GM21619 (cell line): ENCODE data around the gene SORT1.
"Not testable (repeated sequence)": the region's sequence is repeated elsewhere in the genome, so short reads cannot be mapped to it uniquely, and the experiment has no call there.

Source experiments
- ATAC-seq: cut with Tn5 transposase; IDR thresholded peaks from one replicate; pipeline ENCODE4 v1.9.1; 2021; ENCODE audit not compliant: unreplicated experiment

SORT1 gene

GRCh38 chr1:109398343-109399225, 866 bp upstream of the SORT1 start:
- no peak for ATAC-seq

DNA sequence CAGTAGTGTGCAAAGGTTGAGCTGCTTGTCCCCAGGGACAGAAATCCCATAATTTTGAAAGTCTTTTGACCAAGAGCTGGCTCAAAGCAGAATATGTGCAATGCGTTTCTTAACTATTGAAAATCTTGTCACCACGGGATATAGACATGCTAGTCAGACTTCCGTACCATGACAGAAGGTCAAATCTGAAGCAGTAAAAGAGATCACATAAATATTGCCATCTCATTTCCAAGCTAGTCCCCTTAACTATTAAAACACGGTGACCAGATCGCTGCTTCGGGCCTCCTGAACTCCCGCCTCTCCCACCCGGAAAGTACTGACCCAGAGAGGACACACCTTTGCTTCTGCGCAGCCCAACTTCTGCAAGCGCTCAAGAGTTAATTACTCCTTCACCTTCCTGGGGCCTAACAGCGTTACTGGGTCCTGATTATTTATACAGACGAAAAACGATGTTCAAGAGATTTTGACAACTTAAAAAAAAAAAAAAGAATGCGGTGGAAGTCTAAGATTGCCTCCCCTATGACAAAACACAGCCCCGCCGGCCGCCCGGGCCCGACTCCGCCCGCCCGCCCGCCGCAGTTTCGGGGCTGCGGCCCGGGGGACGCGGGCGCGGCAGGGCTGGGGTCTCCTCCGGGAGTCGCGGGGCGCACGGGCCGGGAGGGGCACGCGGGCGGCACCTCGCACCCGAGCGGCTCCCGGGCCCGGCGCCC, 692 bp downstream of the SORT1 start:
- ATAC-seq = peak; percentile 18

- ATAC-seq = no peak
Measured at GRCh38 chr1:109396513-109396839, 1.2 kb downstream of the SORT1 start.

DNA sequence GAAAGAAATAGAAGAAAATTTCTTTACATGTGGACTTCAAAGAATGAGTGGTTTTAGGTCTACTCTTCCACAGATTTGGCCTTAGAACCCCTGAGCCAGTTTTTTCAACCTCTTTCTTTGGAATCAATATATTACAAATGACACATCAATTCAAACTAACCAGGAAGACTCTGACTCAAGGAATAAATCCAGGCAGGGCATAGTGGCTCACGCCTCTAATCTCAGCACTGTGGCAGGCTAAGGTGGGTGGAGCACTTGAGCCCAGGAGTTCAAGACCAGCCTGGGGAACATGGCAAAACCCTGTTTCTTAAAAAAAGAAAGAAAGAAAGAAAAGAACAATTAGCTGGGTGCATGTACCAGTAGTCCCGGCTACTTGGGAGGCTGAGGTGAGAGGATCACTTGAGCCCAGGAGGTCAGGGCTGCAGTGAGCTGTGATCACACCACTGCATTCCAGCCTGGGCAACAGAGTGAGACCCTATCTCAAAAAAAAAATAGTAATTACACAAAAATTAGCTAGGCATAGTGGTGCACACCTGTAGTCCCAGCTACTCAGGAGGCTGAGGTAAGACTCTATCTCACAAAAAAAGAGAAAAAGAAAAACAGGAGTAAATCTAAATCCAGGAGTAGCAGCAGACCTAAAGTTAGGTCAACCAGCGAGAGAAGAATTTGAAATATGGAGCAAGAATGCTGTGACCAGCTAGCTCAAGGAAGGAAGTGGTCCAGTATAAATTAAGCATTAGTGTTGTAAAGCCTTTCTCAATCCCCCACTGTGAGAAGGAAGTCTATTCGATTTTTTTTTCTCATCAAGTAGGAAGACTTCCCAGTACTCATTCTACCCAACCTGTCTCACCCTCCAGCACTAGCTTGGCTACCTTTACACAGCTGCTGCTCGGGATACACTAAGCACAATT, 1.9 kb downstream of the SORT1 start:
- ATAC-seq = no peak

- not testable (repeated sequence) for ATAC-seq
Measured at GRCh38 chr1:109395282-109395599, 2.5 kb downstream of the SORT1 start.

DNA sequence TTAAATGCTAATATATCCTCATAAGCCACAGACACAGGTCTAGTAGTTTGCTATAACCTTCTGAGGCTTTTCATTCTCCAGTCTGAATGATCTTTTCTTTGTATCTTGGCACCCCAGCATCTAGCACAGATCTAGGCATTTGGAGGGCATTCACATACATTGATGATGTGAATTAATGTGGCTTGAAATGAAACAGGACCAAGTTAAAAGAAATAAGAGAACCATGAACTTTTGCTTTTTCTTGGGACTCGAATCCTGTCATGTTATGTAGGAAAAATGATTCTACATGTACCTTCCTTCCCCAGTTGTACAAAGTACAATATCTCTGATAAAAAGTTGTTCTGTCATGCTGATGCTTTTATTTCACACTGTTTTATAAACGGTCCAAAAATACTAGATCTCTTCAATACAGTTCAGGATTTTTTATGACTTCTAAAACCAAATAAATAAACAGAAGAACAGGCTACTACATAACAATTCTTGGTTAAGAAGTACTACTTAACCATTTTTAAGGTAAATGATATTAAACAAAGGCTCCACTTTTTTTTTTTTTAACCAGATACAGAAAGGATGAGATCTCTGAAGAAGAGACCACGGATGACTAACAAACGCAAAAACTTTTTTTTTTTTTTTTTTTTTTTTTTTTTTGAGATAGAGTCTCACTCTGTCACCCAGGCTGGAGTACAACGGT, 3.0 kb downstream of the SORT1 start:
- no peak for ATAC-seq

DNA sequence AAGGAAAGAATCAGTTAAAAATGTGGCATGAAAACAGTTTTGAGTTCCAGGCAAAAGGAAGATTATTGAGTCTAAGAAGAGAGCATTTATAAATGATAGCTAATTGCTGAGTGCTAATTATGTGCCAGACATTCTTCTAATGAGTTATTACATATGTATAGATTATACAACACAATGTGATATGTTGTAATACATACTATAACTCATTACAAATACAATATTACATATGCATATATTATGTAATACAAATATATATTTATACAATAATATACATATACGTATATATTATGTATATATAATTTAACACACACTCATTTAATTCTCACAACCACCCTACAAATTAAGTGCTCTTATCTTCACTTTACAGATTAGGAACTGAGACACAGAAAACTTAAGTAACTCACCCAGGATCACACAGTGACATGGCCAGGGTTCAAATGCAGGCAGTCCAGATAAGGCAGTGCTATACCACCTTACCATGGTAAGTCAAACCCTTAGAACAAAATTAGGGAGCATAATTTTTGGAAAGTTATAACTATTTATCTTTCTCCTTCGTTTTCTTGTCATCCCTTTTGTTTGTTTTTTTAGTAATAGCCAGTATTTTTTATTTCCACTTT, 4.0 kb downstream of the SORT1 start:
- no peak for ATAC-seq

GRCh38 chr1:109392788-109393616, 4.7 kb downstream of the SORT1 start:
- no peak for ATAC-seq

DNA sequence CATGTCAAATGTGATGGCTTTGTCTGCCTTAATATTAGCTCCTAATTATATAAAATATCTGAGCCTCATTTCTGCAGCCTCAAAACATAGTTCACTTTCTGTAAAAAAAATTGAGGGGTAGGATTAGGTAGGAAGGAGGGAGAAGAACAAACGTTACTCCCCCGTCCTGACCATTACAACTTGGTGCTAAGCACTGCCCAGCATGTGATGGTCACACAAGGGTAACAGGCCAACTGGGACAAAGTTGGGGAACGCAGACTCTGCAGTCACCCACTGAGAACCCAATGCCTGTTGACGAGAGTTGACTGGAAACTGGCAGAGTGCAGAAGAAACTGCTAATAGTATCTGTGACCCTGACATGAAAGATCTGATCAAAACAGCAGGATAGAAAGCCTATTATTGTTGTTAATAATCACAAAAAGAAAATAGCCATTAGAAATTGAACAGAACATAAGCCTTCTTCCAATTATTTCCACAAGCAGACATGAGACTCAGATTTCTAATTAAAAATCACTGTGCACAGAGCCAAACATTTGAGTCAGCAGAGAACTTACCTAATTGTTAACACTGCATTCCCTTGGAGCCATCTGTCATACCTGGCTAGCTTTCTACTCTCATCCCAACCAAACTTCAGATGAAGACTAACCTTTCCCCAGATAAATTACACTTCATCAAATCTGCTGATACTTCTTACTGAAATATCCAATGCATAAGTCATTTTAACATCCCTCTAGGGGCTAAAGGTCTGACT, 5.5 kb downstream of the SORT1 start:
- ATAC-seq = no peak

DNA sequence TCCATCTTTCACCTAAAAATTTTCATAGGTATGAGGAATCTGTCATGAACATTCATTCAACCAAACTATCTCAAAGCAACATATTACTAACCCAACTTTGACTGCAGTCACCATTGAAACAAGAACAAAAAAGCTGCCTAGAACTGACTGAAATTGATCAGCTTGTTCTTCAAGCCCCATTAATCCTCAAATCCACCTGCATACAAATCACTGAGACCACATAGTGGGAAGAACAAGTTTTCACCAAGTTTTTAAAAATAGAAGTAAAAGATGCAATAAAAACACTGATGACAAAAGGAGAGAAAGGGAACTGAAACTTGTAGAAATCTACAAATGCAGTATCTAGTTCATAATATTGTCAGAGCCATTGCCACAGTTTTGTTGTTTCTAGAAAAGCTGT, 6.1 kb downstream of the SORT1 start:
- ATAC-seq = peak; percentile 79

GRCh38 chr1:109391157-109391556, 6.6 kb downstream of the SORT1 start:
- no peak for ATAC-seq

DNA sequence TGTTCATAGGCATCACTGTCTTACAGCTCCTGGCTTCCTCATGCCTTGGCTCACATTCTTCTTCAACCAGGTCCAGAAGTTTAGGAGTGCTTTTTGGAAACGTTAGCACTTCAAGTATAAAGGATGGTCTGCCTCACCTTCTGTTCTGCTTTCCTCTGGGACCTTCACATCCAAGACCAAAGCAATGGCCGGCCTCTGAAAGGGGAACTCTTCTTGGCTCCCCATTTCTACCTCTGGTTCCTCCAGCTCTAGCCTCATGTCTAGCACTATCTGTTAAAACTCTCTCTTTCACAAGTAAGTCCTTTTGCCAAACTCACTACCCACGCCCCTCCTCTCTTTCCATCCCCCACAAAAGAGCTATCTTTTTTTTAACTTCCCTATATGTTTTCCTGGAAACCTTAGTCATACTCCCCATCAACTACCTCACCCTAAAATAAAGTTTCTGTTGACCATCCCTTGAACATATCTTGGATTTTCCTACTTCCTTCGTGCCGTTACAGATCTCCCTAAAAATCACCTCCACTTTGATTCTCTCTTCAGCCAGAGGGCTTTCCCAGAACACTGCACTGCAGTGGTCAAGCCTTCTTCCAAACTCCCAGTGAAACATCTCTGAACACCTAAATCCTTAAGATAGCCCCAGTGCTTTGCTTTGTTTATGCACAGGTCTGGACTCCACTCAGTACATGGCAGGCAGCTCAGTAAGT, 7.9 kb downstream of the SORT1 start:
- ATAC-seq = no peak

DNA sequence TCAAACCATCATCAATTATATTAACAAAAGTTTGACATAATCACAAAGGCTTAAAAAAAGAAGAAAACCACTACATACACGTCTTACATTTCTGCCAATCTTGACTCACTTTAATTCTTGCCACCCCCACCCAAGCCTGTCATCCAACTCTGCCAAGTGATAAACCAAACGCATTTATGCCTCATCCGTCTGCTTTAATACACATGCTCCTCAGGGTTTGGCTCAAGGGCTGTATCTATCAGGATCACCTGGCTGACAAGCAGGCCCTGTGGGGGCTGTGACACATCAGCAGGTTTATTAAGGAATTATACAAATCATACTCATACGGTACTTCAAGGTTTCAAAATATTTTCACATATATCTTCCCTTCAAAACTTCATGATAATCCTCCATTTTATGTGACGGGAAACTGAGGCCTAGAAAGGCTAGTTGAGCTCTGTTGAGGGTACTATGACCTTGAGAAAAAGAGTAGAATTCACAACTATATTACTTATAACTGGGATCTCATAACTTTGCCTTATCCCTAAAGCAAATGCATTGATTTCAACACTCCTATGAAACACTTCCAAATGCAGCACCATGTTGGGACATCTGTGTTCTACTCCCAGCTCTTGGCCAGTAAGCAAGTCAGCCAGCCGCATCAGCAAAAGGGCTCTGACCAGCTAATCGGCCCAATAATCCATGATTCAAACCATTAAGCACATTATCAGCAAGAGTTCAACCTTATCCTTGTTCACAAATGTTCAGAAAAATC, 8.7 kb downstream of the SORT1 start:
- no peak for ATAC-seq

DNA sequence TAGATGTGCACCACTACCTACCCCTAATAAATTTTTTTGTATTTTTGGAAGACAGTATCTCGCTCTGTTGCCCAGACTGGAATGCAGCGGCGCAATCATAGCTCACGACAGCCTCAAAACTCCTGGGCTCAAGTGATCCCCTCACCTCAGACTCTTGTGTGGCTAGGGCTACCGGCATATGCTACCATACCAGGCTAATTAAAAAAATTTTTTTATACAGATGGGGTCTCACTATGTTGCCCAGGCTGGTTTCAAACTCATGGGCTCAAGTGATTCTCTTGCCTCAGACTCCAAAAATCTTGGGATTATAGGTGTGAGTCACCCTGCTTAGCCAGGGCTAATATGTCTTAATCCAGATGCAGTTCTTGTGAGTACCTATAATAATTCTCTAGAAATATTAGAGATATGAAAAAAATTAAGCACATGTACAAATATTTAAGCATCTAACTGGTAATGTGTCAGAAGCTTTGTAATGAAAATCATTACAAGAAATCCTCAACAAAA, 9.5 kb downstream of the SORT1 start:
- no peak for ATAC-seq

DNA sequence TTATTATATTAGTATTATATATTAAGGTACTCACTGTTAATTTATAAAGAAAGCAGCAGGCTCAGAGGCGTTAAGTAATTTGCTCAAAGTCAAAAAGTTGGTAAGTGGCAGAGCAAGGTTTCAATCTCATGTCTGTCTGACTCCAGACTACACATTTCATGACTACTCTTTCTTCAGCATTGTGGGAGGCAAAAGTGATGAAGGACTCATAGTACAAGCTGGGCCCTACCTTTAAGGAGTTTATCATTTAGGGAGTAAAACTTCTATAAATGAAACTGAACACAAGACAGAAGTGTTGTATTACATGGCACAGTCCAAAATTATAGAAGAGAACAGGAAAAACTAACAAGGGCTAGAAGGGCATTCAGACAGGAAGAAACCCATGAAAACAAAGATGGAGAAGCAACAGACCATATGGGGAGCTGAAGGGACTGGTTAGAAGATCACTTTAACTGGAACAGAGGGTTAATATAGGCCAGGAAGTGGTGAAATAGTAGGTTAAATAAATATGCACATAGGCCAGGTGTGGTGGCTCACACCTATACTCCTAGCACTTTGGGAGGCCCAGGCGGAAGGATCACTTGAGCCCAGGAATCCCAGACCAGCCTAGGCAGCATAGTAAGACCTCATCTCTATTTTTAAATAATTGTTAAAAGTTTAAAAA, 11.5 kb downstream of the SORT1 start:
- ATAC-seq = no peak

DNA sequence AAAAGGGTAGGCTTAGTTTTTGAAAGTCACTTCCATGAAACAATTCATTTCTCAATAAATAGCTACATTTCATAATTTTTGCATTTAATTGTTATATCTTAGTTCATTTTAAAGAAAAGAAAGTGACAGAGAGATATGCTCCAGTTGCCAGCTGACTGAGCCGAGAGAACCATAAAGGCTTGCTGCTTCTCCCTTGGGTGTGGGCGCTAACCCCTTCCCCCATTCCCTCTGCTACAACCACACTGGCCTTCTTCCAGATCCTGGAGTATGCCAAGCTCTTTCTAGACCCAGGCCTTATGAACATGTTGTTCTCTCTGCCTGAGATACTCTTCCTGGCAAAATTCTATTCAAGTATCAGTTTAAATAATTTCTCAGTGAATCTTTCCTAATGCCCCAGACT, 12.3 kb downstream of the SORT1 start:
- no peak for ATAC-seq

DNA sequence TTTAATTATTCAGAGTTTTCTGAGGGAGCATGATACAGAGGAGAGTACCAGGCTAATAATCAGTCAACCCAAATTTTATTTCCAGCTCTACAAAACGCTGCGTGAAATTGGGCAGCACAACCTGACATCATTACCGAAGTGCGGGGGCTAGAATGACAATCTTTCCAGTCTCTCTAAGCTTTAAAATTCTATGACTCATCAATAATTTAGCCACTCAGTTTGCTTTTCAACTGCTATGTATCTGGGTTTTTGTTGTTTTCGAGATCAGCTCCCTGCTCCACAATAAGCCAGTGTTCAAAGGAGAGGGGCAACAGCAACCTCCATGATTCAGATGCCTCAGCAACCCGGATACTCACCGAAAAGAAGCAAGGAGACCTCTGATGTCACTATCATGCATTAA, 13.9 kb downstream of the SORT1 start:
- no peak for ATAC-seq
